Cortex of kidney (tissue), 1 donor: Measurements from ENCODE around the gene SLC16A5.
"Not testable (repeated sequence)": the region's sequence is repeated elsewhere in the genome, so short reads cannot be mapped to it uniquely, and the experiment has no call there.

Experiments
- DNase-seq: peaks from one replicate; lab custom pipeline; 2025; lab: John Stamatoyannopoulos, UW

SLC16A5 gene

GRCh38 chr17:75111777-75112335 is 24.1 kb downstream of the SLC16A5 start:
- DNase-seq, result no peak

GRCh38 chr17:75113798-75114551 is 26.2 kb downstream of the SLC16A5 start:
- no peak for DNase-seq

- DNase-seq, result no peak
Observed at GRCh38 chr17:75114552-75115314, 27.0 kb downstream of the SLC16A5 start.

GRCh38 chr17:75115555-75115954 is 27.8 kb downstream of the SLC16A5 start:
- no peak for DNase-seq

- no peak for DNase-seq
Observed at GRCh38 chr17:75116737-75117136, 29.0 kb downstream of the SLC16A5 start.

- no peak for DNase-seq
Observed at GRCh38 chr17:75118307-75118706, 30.6 kb downstream of the SLC16A5 start.

- no peak for DNase-seq
Observed at GRCh38 chr17:75124041-75124818, 36.5 kb downstream of the SLC16A5 start.

GRCh38 chr17:75124819-75125162 is 37.0 kb downstream of the SLC16A5 start:
- no peak for DNase-seq

GRCh38 chr17:75125984-75126383 is 38.2 kb downstream of the SLC16A5 start:
- no peak for DNase-seq

- no peak for DNase-seq
Observed at GRCh38 chr17:75126954-75127353, 39.2 kb downstream of the SLC16A5 start.

- DNase-seq, result not testable (repeated sequence)
Observed at GRCh38 chr17:75127936-75128335, 40.2 kb downstream of the SLC16A5 start.

- DNase-seq, result no peak
Observed at GRCh38 chr17:75128694-75129505, 41.1 kb downstream of the SLC16A5 start.

- no peak for DNase-seq
Observed at GRCh38 chr17:75129576-75129975, 41.8 kb downstream of the SLC16A5 start.

GRCh38 chr17:75130059-75130631 is 42.4 kb downstream of the SLC16A5 start:
- no peak for DNase-seq

- DNase-seq, result no peak
Observed at GRCh38 chr17:75130632-75131277, 43.0 kb downstream of the SLC16A5 start.

- DNase-seq, result no peak
Observed at GRCh38 chr17:75131278-75132017, 43.7 kb downstream of the SLC16A5 start, which contains the start of gene NT5C. Gene NT5C (minus strand): TSS chr17:75131742. CDS start chr17:75131707, 35 bp downstream.

- DNase-seq, result not testable (repeated sequence)
Observed at GRCh38 chr17:75132018-75133000, 44.6 kb downstream of the SLC16A5 start.

- DNase-seq, result no peak
Observed at GRCh38 chr17:75133001-75133400, 45.2 kb downstream of the SLC16A5 start.
